Gastrocnemius medialis (tissue), 4 donors: ENCODE data around the gene ACOXL. TPM values are rescaled to one million over a fixed set of nuclear protein-coding genes. Genes with fewer than 3 reads are reported as not detected.

Source experiments
- ATAC-seq, 2 donors: fragments of 150-250 bp; one replicate each; pipeline ENCODE4 v1.9.1; 2016
- DNase-seq, 2 donors: peaks; one replicate each; pipeline ENCODE4 v3.0.0-alpha.2; 2019
- H3K27ac ChIP-seq, 4 donors: fragments of 200-600 bp; sonication (generic); 1 replicate in 1 of 4; 2 replicates in 3 of 4; pipeline ENCODE4 v1.5.1; 2016 to 2018; ENCODE audit warnings: mild to moderate bottlenecking in 2 of 4, moderate library complexity in 1 of 4
- H3K27me3 ChIP-seq, 3 donors: fragments of 200-600 bp; sonication (generic) in 2 of 3; 1 replicate in 1 of 3; 2 replicates in 2 of 3; pipeline versions ENCODE4 v1.5.1 to v1.6.0; 2016 to 2019; ENCODE audit warnings: mild to moderate bottlenecking in 1 of 3, moderate library complexity in 1 of 3
- H3K36me3 ChIP-seq, 2 donors: fragments of 200-600 bp; sonication (generic) in 1 of 2; one replicate each; pipeline ENCODE4 v1.5.1; 2017 to 2018
- H3K4me1 ChIP-seq, 2 donors: fragments of 200-600 bp; sonication (generic) in 1 of 2; one replicate each; pipeline ENCODE4 v1.5.1; 2016 to 2017; ENCODE audit warnings: mild to moderate bottlenecking in 2 of 2
- H3K4me3 ChIP-seq, 4 donors: fragments of 200-600 bp; sonication (generic) in 3 of 4; 1 replicate in 1 of 4; 2 replicates in 3 of 4; pipeline ENCODE4 v1.5.1; 2016 to 2019; ENCODE audit warnings: mild to moderate bottlenecking in 2 of 4
- H3K9me3 ChIP-seq, 3 donors: fragments of 200-600 bp; sonication (generic) in 2 of 3; 1 replicate in 1 of 3; 2 replicates in 2 of 3; pipeline ENCODE4 v1.5.1; 2016 to 2019
- CTCF ChIP-seq, 5 experiments: fragments of 450-650 bp in 3 of 5; fragments of 200-600 bp in 2 of 5; sonication (generic) in 2 of 5; IDR thresholded peaks in 4 of 5; conservative IDR thresholded peaks in 1 of 5; 1 replicate in 4 of 5; 2 replicates in 1 of 5; pipeline ENCODE4 v1.5.1; 2016 to 2019; ENCODE audit warnings: antibody characterized with exemption in 5 of 5, mild to moderate bottlenecking in 3 of 5, moderate library complexity in 3 of 5
- POLR2A ChIP-seq, 2 donors: fragments of 450-650 bp; IDR thresholded peaks; one replicate each; pipeline ENCODE4 v1.6.1; 2017; ENCODE audit warnings: antibody characterized with exemption in 2 of 2, mild to moderate bottlenecking in 2 of 2, moderate library complexity in 2 of 2
- in situ Hi-C, 4 donors: fragments of 200-750 bp; cut with MboI; loops; one replicate each; pipeline versions ENCODE4 v1.15.0 to v1.8.0; 2017; ENCODE audit warnings: low sequenced_read_pairs in 4 of 4
- intact Hi-C: fragments of 100-400 bp; cut with DNase I; formaldehyde crosslinking; loops from one replicate; pipeline ENCODE4 v1.15.1; 2023; ENCODE audit warnings: low total_unique reads
- total RNA-seq, 4 donors: library from RNA; depleted of rRNA; stranded (reverse); fragments of >200 nt; gene quantifications; one replicate each; pipeline versions ENCODE4 v1.1.0 to v1.2.3, GENCODE V29; 2016

The ACOXL gene
- total RNA-seq, 4 donors from 2014 or later: not detected

GRCh38 chr2:110744429-110744828 lies 12.1 kb downstream of the ACOXL start:
- intact Hi-C loops (no loop called here), in situ Hi-C loops (no loop called here)
- H3K27me3 ChIP-seq: peaks cover 0 to 2% (median 0%) of the 10 kb centered on the region in 3 donors
- H3K27ac ChIP-seq: no peak overlapping the region
- H3K9me3 ChIP-seq: no peaks in the 10 kb centered on the region
- H3K36me3 ChIP-seq: no peaks in the 10 kb centered on the region
- DNase-seq: no peak
- H3K4me3 ChIP-seq: no peak overlapping the region
- ATAC-seq: no peak
- TF ChIP-seq POLR2A (IDR thresholded peaks at IDR 0.05): no peak
- H3K4me1 ChIP-seq: no peaks in the 10 kb centered on the region

- intact Hi-C loops (no loop called here), in situ Hi-C loops (no loop called here)
- Histone ChIP-seq H3K4me1 (no peaks in the 10 kb centered on the region), H3K27me3 (peaks cover 0 to 2% (median 0%) of the 10 kb centered on the region in 3 donors), H3K4me3 (no peak overlapping the region), H3K36me3 (no peaks in the 10 kb centered on the region), H3K9me3 (no peaks in the 10 kb centered on the region), H3K27ac (no peak overlapping the region)
- no peak for TF ChIP-seq CTCF (IDR thresholded peaks at IDR 0.05 in 4 of 5, conservative IDR thresholded peaks at IDR 0.05 in 1 of 5)
- no peak for TF ChIP-seq POLR2A (IDR thresholded peaks at IDR 0.05)
- ATAC-seq (no peak), DNase-seq (no peak)
Measured at GRCh38 chr2:110745048-110745447, 12.7 kb downstream of the ACOXL start.

GRCh38 chr2:110746586-110747521 lies 14.5 kb downstream of the ACOXL start:
- TF ChIP-seq POLR2A (IDR thresholded peaks at IDR 0.05): no peak
- no peak for TF ChIP-seq CTCF (IDR thresholded peaks at IDR 0.05 in 4 of 5, conservative IDR thresholded peaks at IDR 0.05 in 1 of 5)
- no peaks in the 10 kb centered on the region for H3K4me1 ChIP-seq
- intact Hi-C loops: no loop called here

GRCh38 chr2:110747522-110748488 lies 15.4 kb downstream of the ACOXL start:
- Histone ChIP-seq H3K4me1 (no peaks in the 10 kb centered on the region), H3K9me3 (no peaks in the 10 kb centered on the region), H3K27me3 (no peaks in the 10 kb centered on the region), H3K36me3 (no peaks in the 10 kb centered on the region), H3K27ac (no peak overlapping the region), H3K4me3 (no peak overlapping the region)
- no peak for ATAC-seq
- no peak for DNase-seq
- intact Hi-C loops (no loop called here), in situ Hi-C loops (no loop called here)
- TF ChIP-seq CTCF (IDR thresholded peaks at IDR 0.05 in 4 of 5, conservative IDR thresholded peaks at IDR 0.05 in 1 of 5) (no peak), POLR2A (IDR thresholded peaks at IDR 0.05) (no peak)

More at GRCh38 chr2:110746586-110747521, 14.5 kb downstream of the ACOXL start:
- no peak overlapping the region for H3K27ac ChIP-seq
- ATAC-seq (no peak), DNase-seq (no peak)
- H3K9me3 ChIP-seq: no peaks in the 10 kb centered on the region
- H3K36me3 ChIP-seq: no peaks in the 10 kb centered on the region
- no peak overlapping the region for H3K4me3 ChIP-seq
- in situ Hi-C loops: no loop called here
- peaks cover 0 to 2% (median 0%) of the 10 kb centered on the region in 3 donors for H3K27me3 ChIP-seq

- no peak overlapping the region for H3K27ac ChIP-seq
- ATAC-seq (no peak), DNase-seq (no peak)
- H3K9me3 ChIP-seq: no peaks in the 10 kb centered on the region
- H3K27me3 ChIP-seq: no peaks in the 10 kb centered on the region
- in situ Hi-C loops: no loop called here
- H3K4me1 ChIP-seq: no peaks in the 10 kb centered on the region
- TF ChIP-seq POLR2A (IDR thresholded peaks at IDR 0.05): no peak
- no peak for TF ChIP-seq CTCF (IDR thresholded peaks at IDR 0.05 in 4 of 5, conservative IDR thresholded peaks at IDR 0.05 in 1 of 5)
- H3K4me3 ChIP-seq: no peak overlapping the region
- no peaks in the 10 kb centered on the region for H3K36me3 ChIP-seq
- intact Hi-C loops: no loop called here
Measured at GRCh38 chr2:110748489-110748867, 16.1 kb downstream of the ACOXL start.
